ENCODE results near the gene C4BPB.

- no peak for TF ChIP-seq CTCF (IDR thresholded peaks at IDR 0.05)
- no peak for TF ChIP-seq POLR2A (IDR thresholded peaks at IDR 0.05)
These were observed 11.6 kb upstream of the C4BPB start for GRCh38 chr1:207077012-207077411.

All from tibial nerve (tissue), 3 donors.